NCI-H1417 (cell line): ENCODE results near the gene KLF16.

Experiments used
- DNase-seq, 3 experiments: peaks; one replicate each; lab custom pipeline; 2025; lab: John Stamatoyannopoulos, UW

Gene KLF16

DNA sequence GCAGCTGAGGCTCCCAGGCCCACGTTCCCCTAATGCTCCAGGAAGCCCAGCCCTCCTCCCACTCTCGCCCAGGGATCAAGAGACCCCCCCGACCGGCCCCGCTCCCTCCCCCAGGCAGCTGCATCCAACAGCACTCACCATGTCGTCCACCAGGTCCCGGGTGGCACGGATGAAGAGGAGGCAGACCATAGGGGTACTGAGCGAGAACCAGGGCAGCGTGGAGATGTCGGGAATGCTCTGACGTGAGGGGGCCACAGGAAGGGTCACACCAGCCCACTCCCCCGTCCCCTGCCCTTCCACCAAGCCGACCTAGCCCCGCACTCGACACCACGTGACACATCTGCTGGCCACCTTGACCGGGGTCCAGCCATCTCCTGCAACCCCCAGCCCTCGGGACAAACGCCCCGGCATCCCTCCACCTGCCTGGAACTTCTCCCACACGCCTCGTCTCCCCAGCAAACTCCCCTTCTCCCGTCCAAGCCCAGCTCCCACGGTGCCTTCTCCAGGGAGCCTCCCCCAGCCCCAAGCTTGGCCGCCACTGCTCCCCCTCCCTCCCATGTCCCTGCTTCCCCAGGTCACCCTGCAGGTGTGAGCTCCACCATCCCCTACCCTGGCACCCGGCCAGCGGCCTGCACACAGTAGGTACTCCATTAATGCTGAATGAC, 56.2 kb downstream of the KLF16 start:
- no peak for DNase-seq

DNA sequence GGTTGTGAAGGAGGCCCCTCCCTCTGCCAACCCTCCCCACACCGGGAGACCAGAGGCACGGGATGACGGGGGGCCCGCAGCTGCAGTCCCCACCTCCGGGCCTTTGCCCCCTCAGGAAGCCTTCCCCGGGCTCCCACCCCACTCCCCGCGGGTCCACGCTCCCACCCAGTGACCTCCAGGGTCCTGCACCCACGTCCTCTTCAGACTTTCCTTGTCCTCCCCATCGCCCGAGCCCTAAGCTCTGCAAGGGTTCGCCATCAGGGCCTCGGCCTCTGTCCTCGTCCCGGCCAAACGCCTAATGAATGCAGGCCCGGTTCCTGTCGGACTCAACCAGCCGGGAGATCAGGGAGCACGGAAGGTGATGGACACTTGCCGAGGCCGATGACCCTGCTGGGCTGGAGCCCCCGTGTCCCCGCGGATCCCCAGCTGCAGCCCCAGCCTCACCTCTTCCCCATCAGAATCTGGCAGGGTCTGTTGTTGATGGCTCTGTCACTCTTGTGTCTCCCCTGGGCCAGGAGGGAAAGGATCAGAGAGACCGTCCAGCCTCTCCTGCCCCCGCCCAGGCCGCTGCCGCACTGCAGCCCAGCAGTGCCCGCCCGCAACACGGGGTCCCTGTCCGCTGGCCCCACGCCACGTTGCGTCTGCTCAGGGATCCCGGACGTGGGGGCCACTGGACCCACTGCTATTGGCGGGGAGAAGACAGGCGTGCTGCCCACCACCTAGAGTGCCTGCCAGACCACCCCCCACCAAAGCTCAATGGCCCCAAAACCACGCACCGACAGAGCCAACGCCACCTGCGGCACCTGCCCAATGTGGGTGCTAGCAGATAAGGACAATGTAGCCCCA, 57.0 kb downstream of the KLF16 start:
- DNase-seq: no peak

DNA sequence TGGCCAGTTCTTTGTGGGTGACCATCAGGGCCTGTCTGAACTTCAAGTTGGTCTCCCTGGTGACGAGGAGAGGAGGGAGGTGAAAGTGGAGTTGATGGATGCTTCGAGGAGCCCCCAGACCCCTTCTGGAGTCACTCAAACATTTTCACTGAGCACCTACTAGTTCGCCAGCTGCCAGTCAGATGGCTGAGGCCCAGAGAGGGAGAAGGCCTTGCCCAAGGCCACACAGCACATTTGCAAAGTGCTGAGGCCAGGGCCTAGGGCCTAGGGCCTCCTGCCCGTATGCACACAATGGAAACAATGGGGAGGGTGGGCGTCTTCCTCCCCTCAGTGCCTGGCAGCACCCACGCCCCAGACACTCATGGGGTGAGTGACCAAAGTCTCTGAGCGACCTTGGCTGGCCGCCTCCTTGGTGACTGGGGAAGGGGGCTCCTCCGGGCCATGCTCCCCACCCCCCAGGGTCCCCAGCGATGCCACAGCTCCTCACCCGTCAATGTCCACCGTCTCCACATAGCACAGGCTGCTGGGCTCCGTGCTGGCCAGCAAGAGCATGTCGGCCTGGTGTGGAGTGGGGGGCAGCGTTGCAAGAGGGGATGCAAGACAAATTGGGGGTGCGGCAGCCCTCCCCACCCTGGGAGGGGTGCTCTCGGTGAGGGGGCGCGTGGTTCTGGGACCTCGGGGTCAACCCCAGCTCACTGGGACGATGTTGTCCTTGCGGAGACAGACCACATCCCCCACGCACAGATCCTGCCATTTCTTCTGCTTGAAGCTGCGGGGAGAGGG, 57.8 kb downstream of the KLF16 start:
- no peak for DNase-seq

DNA sequence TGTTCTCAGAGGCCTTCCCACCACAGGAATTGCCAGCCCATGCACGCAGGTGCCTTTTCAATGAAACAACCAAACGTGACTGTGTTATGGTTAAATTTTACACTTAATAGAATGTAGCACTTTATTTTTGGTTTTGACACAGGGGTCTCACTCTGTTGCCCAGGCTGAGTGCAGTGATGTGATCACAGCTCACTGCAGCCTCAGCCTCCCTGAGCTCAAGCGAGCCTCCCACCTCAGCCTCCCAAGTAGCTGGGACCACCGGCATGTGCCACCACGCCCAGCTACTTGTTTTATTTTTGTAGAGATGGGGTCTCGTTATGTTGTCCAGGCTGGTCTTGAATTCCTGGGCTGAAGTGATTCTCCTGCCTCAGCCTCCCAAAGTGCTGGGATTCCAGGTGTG, 58.5 kb downstream of the KLF16 start:
- DNase-seq: no peak
